Measurements from ENCODE around the gene KCNV2.

DNA sequence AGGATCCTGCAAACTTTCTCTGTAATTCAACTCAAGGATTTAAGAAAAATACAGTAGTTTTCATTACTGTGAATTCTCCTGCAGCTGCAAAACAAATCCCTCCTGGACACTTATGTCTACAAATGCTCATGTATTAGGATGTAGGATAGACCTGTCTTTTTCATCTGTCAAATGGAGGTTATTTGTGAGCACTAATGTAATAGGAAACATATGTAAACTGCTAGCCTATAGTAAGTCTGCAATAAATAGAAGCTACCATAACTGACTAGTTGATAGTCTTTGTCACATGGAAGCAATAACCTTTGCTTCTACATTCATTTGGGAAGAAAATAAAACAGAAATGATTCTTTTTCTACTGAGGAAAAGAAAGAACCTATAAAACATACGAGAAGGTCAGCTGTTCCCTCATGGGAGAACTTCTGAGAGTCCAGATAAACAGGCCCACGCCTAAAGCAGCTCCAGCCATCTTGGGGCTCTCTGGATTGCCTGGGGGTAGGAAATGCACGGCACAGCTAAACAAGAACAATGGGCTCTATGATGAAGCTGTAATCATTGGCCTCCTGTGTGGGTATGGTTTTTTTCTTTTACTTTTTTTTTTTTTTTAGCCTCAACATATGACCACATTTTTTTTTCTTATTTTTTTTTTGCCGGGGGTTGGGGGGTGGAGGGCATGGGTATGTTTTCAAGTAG, 6.2 kb downstream of the KCNV2 start:
- TF ChIP-seq ZBTB7A (IDR thresholded peaks at IDR 0.05; ENCODE audit: low read depth) (no peak), EP300 (IDR thresholded peaks at IDR 0.05; ENCODE audit: borderline replicate concordance) (no peak), MAX (IDR thresholded peaks at IDR 0.05) (no peak), FOXM1 (IDR thresholded peaks at IDR 0.05; ENCODE audit: borderline replicate concordance, low read depth) (no peak), YY1 (IDR thresholded peaks at IDR 0.05; ENCODE audit: low read depth) (no peak), TEAD4 (IDR thresholded peaks at IDR 0.05) (no peak), USF1 (IDR thresholded peaks at IDR 0.05) (no peak), CEBPB (IDR thresholded peaks at IDR 0.05) (no peak), RAD21 (IDR thresholded peaks at IDR 0.05; ENCODE audit: low read depth) (no peak), CREB1 (IDR thresholded peaks at IDR 0.05; ENCODE audit: low read depth) (no peak)
- TF ChIP-seq, protein P1, sequence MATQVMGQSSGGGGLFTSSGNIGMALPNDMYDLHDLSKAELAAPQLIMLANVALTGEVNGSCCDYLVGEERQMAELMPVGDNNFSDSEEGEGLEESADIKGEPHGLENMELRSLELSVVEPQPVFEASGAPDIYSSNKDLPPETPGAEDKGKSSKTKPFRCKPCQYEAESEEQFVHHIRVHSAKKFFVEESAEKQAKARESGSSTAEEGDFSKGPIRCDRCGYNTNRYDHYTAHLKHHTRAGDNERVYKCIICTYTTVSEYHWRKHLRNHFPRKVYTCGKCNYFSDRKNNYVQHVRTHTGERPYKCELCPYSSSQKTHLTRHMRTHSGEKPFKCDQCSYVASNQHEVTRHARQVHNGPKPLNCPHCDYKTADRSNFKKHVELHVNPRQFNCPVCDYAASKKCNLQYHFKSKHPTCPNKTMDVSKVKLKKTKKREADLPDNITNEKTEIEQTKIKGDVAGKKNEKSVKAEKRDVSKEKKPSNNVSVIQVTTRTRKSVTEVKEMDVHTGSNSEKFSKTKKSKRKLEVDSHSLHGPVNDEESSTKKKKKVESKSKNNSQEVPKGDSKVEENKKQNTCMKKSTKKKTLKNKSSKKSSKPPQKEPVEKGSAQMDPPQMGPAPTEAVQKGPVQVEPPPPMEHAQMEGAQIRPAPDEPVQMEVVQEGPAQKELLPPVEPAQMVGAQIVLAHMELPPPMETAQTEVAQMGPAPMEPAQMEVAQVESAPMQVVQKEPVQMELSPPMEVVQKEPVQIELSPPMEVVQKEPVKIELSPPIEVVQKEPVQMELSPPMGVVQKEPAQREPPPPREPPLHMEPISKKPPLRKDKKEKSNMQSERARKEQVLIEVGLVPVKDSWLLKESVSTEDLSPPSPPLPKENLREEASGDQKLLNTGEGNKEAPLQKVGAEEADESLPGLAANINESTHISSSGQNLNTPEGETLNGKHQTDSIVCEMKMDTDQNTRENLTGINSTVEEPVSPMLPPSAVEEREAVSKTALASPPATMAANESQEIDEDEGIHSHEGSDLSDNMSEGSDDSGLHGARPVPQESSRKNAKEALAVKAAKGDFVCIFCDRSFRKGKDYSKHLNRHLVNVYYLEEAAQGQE (IDR thresholded peaks at IDR 0.05; ENCODE audit: low read depth): no peak
